ENCODE measurements around the gene GSE1. TPM values are rescaled to one million over a fixed set of nuclear protein-coding genes. Genes with fewer than 3 reads are reported as not detected.
A peak's percentile ranks its signal among the peaks of the same experiment; 100 is the strongest.

Gene GSE1
- total RNA-seq, 1 donor from 2014 or later = 101 TPM

DNA sequence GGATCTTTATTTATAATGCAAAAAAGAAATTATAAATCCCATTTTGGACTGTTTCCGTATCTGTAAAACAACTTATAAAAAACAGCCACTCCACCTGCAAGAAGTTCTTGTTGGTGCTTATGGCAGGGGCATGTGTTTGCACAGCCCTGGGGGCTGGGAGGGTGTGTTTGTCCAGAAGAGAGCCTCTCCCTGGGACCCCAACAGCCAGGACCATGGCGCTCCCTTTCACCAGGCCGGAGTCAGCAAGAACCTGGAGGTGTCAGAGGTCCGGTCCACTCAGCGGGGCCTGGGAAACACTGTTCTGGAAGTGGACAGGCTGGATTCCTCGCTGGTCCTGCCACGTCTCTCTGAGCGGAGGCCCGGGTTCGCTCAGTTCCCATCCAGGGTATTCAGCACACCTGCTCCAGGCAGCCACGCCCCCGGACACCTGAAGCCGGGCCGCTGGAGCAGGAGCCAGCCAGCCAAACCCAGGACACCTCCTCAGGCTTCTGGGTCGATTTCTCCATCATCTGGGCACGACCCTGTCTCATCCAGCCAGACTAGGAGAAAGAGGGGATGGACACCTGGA, 94.5 kb downstream of the GSE1 start:
- H3K27me3 Mint-ChIP-seq = peaks cover 20% of the 10 kb centered on the region
- no peak overlapping the region for H3K4me3 Mint-ChIP-seq
- H3K36me3 Mint-ChIP-seq = no peaks in the 10 kb centered on the region
- H3K9me3 Mint-ChIP-seq = no peaks in the 10 kb centered on the region
- TF ChIP-seq, protein P1, sequence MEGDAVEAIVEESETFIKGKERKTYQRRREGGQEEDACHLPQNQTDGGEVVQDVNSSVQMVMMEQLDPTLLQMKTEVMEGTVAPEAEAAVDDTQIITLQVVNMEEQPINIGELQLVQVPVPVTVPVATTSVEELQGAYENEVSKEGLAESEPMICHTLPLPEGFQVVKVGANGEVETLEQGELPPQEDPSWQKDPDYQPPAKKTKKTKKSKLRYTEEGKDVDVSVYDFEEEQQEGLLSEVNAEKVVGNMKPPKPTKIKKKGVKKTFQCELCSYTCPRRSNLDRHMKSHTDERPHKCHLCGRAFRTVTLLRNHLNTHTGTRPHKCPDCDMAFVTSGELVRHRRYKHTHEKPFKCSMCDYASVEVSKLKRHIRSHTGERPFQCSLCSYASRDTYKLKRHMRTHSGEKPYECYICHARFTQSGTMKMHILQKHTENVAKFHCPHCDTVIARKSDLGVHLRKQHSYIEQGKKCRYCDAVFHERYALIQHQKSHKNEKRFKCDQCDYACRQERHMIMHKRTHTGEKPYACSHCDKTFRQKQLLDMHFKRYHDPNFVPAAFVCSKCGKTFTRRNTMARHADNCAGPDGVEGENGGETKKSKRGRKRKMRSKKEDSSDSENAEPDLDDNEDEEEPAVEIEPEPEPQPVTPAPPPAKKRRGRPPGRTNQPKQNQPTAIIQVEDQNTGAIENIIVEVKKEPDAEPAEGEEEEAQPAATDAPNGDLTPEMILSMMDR (conservative IDR thresholded peaks at IDR 0.05) = no peak
- H3K27ac Mint-ChIP-seq = no peak overlapping the region
- peaks cover 14% of the 10 kb centered on the region for H3K4me1 Mint-ChIP-seq (ENCODE audit: unreplicated experiment)
- DNase-seq (ENCODE audit: extremely low spot score, unreplicated experiment) = peak; percentile 72

DNA sequence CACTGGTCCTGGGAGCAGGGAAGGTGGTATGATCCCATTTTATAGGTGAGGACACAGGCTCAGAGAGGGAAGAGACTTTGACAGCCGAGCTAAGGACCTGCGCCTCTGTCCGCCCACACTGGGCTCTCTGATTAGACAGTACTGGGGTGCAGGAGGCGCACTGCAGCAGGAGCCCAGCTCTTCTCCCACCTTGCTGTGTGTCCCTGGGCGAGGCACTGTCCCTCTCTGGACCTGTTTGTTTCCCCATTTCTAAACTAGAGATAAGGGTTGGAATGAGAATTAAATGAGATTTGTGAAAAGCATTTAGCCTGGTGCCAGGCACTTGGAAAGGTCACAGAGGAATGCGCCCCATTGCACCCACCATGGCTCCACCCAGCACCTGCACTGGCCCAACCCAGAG, 95.2 kb downstream of the GSE1 start:
- Mint-ChIP-seq H3K36me3 (no peaks in the 10 kb centered on the region), H3K27ac (no peak overlapping the region), H3K4me1 (ENCODE audit: unreplicated experiment) (peaks cover 22% of the 10 kb centered on the region), H3K9me3 (no peaks in the 10 kb centered on the region), H3K4me3 (no peak overlapping the region), H3K27me3 (peaks cover 19% of the 10 kb centered on the region)
- TF ChIP-seq, protein P1 (conservative IDR thresholded peaks at IDR 0.05) = no peak
- no peak for DNase-seq (ENCODE audit: extremely low spot score, unreplicated experiment)

DNA sequence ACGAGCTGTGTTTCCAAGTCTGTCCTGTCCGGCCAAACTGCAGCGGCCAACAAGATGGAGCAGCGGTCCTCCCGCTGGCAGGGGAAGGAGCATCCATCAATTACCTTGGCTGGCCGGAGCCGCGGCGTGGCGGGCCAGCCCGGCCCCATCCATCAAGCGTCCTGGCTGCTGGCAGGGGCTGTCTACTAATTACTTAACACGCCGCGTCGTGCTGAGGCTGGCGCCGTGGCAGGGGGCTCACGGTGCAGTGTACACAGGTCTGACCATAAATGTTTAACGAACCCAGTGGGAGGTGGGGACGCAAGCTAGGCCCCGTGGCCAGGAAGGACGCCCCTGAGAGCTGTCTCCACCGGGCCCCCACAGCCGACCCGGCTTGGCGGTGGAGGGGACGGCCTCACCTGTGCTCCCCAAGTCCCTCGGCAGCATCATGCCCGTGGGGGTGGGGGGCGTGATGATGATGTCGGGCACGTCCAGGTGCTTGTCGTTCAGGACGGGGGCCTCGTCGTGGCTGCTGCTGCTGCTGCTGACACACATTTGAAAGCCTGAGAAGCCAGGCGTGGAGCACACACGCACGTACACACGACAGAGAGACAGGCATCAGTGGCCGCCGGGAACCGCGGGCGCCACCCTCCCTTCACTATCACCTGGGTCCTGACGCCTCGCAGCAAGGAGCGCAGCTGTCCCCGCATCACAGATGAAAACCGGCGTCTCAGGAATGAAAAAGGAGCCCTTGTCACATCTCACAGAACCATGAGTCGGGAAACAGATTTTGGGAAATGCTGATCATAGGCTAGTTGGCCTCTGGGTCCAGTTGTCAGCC, 96.9 kb downstream of the GSE1 start:
- peaks cover 23% of the 10 kb centered on the region for H3K27me3 Mint-ChIP-seq
- no peak overlapping the region for H3K27ac Mint-ChIP-seq
- peaks cover 23% of the 10 kb centered on the region for H3K4me1 Mint-ChIP-seq (ENCODE audit: unreplicated experiment)
- no peaks in the 10 kb centered on the region for H3K36me3 Mint-ChIP-seq
- peak; percentile 70 for DNase-seq (ENCODE audit: extremely low spot score, unreplicated experiment)
- TF ChIP-seq, protein P1 (conservative IDR thresholded peaks at IDR 0.05) = no peak
- H3K4me3 Mint-ChIP-seq = peak overlapping the region; percentile 28
- no peaks in the 10 kb centered on the region for H3K9me3 Mint-ChIP-seq

DNA sequence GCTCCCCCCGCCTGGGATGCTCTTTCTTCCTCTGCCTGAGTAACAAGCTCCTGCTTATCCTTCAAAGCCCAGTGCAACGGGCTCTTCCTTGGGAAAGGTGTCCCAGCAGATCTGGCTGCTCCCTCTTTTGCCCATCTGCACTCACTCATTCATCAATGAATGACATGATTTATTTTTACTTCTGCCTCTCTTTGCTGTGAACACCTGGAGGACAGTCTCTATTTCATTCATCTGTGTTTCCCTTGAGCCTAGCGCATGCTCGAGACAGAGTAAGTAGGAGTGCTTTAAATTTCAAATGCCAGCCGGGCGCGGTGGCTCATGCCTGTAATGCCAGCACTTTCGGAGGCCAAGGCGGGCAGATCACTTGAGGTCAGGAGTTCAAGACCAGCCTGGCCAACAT, 97.6 kb downstream of the GSE1 start:
- Mint-ChIP-seq H3K9me3 (no peaks in the 10 kb centered on the region), H3K27ac (no peak overlapping the region), H3K36me3 (no peaks in the 10 kb centered on the region), H3K4me3 (peak overlapping the region; percentile 16), H3K27me3 (peaks cover 30% of the 10 kb centered on the region), H3K4me1 (ENCODE audit: unreplicated experiment) (peaks cover 29% of the 10 kb centered on the region)
- no peak for DNase-seq (ENCODE audit: extremely low spot score, unreplicated experiment)
- TF ChIP-seq, protein P1 (conservative IDR thresholded peaks at IDR 0.05) = no peak

DNA sequence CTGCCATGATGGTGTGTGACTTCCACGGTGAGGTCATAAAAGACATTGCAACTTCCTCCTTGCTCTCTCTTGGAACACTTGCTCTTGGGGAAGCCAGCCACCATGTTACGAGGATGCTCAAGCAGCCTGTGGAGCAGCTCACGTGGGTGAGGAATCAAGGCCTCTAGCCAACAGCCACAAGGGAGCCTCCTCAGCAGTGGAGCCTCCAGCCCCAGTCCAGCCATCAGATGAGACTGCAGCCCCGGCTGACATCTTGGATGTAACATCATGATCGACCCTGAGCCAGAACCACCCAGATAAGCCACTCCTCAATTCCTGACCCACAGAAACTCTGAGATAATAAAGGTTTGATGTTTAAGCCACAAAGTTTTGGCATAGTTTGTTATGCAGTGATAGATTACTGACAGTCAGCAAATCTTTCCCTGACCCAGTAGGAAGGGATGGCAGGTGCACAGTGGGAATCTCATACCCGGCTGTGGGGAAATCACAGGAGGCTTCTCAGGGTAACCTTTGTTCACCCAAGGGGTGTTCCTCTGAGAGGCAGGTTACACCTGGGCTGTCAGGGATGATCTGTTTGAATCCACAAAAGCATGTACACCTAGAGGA, 99.0 kb downstream of the GSE1 start:
- H3K4me3 Mint-ChIP-seq = no peak overlapping the region
- H3K9me3 Mint-ChIP-seq = no peaks in the 10 kb centered on the region
- DNase-seq (ENCODE audit: extremely low spot score, unreplicated experiment) = peak; percentile 65
- H3K36me3 Mint-ChIP-seq = no peaks in the 10 kb centered on the region
- no peak overlapping the region for H3K27ac Mint-ChIP-seq
- TF ChIP-seq, protein P1 (conservative IDR thresholded peaks at IDR 0.05) = no peak
- peaks cover 33% of the 10 kb centered on the region for H3K4me1 Mint-ChIP-seq (ENCODE audit: unreplicated experiment)
- peaks cover 34% of the 10 kb centered on the region for H3K27me3 Mint-ChIP-seq

All from type B pancreatic cell (in vitro differentiated cells).